Fibroblast of mammary gland (primary cell): ENCODE results near the gene CLDN6.

Source experiments
- DNase-seq: peaks from one replicate; pipeline ENCODE4 v3.0.0-alpha.2; 2010; ENCODE audit warnings: low read depth
- H3K4me3 ChIP-seq: 2 replicates; pipeline ENCODE4 v1.5.1; 2011; ENCODE audit warnings: low read depth, mild to moderate bottlenecking, low read length, moderate library complexity; ENCODE audit not compliant: control insufficient read depth
- CTCF ChIP-seq: conservative IDR thresholded peaks from 2 replicates; pipeline ENCODE4 v1.5.1; 2011; ENCODE audit warnings: low read depth, low read length, inconsistent platforms; ENCODE audit not compliant: control insufficient read depth, insufficient read depth

The CLDN6 gene

GRCh38 chr16:3038896-3039295 is 20.9 kb upstream of the CLDN6 start:
- TF ChIP-seq CTCF: no peak
- no peak for DNase-seq
- H3K4me3 ChIP-seq: no peak overlapping the region

- no peak for TF ChIP-seq CTCF
- no peak overlapping the region for H3K4me3 ChIP-seq
- no peak for DNase-seq
These were observed 20.3 kb upstream of the CLDN6 start for GRCh38 chr16:3038256-3038655.

DNA sequence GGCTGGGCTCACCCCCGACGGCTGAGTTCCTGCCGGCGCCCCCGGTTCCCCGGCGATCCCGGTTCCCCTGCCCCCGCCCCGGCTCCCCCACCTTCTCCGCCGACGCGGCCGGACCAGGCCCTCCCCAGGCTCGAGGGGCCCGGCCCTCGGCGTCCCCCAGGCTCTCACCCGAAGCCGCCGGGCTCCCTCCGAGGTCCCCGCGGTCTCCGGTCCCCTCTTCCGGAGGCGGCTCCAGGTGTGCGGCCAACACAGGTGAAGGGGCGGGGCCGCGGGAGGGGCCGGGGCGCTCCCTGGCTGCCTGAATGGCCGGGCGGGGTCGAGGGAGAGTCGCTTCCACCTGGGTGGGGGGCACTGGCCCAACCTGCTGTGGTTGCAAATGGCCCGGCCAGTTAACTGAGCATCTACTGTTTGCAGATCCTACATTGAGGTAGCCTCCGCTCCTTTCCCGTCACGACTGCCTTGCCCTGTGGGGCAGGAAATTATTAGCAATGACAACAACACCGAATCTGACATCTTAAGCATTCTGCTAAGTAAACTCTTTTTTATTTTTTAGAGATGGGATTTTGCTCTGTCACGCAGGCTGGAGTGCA is 18.8 kb upstream of the CLDN6 start, which contains the start of gene BICDL2:
TSS of gene BICDL2 (minus strand) at position 219 of the 590 bp plus-strand sequence. CDS start 1,448 bp downstream, outside the sequence.
- H3K4me3 ChIP-seq: no peak within 1 kb of the TSS
- TF ChIP-seq CTCF: no peak
- no peak for DNase-seq

DNA sequence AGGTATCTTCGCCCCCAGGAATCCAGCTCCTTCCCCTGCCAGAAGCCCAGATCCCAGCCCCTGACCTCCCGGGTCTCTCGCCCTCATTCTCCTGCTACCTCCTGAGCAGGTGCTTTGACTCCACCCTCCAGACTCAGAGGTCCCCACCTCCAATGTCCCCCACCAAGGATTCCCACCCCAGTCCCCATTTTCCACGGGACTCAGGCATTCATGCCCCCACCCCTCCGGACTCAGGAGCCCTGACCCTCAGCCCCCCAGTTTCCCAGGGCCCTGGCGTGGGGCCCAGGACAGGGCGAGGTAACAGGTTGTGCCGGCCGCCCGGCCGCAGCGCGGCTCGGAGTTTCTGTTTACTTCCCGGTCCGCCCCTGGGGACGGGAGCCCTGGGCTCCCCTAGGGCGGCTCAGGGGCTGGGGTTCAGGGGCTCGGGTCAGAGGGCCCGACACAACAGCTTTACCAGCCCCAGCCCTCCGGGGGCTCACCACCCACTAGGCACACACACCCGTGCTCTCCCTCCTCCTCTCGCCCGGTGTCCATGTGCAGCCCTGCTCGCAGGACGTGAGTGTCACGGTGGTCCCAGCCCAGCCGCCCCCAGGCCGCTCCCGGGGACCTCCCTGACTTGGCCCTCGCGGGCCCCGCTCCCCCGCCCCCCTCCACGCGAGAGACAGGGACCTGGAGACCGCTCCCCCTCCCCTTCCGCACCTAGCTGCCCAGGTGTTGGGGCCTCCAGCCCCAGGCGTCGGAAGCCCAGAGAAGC is 18.2 kb upstream of the CLDN6 start:
- no peak for DNase-seq
- H3K4me3 ChIP-seq: no peak overlapping the region
- TF ChIP-seq CTCF: no peak

DNA sequence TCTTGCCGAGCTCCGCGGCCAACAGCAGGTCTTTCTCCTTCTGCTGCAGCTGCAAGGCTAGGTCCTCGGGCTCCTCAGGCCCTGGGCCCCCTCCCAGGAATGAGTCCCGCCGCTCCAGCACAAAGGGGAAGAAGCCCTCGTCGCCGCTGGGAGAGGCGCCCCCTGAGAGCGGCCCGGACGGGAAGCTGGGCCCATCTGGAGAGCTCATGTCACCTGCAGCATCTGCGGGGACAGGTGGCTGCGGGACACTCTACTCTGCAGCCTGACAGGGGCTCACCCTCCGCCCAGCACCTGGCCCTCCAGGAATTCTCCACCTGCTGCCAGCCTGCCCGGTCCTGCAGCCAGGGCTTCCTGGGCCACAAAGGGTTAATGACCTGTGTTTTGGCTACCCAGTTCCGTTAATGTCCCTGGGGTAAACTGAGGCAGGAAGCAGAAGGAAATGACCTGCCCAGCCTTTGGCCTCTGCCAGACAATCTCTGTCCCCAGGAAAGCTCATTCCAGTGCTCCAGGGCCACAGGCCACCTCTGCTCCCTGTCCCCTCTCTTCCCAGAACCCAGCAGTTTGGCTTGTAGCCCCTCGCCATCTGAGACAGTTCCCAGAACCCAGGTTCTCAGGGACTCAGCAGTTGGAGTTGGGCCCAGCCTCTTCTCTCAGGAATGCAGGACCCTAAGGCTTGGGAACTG is 17.4 kb upstream of the CLDN6 start:
- no peak for DNase-seq
- H3K4me3 ChIP-seq: no peak overlapping the region
- TF ChIP-seq CTCF: no peak

- H3K4me3 ChIP-seq: no peak overlapping the region
- no peak for TF ChIP-seq CTCF
- no peak for DNase-seq
These were observed 14.6 kb upstream of the CLDN6 start for GRCh38 chr16:3032624-3033023.
